GM19452 (cell line): ENCODE data around the gene ST6GALNAC3.
"Not testable (repeated sequence)": the region's sequence is repeated elsewhere in the genome, so short reads cannot be mapped to it uniquely, and the experiment has no call there.

ENCODE experiments used
- ATAC-seq: cut with Tn5 transposase; IDR thresholded peaks from one replicate; pipeline ENCODE4 v1.9.1; 2021; ENCODE audit not compliant: unreplicated experiment

Gene ST6GALNAC3

GRCh38 chr1:76070538-76070937, 4.0 kb upstream of the ST6GALNAC3 start:
- no peak for ATAC-seq

GRCh38 chr1:76073481-76073880, 1.1 kb upstream of the ST6GALNAC3 start:
- ATAC-seq = no peak

GRCh38 chr1:76075188-76075489, 593 bp downstream of the ST6GALNAC3 start:
- ATAC-seq = no peak

GRCh38 chr1:76075877-76076276, 1.3 kb downstream of the ST6GALNAC3 start:
- peak; percentile 39 for ATAC-seq

GRCh38 chr1:76079475-76080227, 5.1 kb downstream of the ST6GALNAC3 start:
- no peak for ATAC-seq

GRCh38 chr1:76080552-76081079, 6.1 kb downstream of the ST6GALNAC3 start:
- no peak for ATAC-seq

GRCh38 chr1:76082062-76082461, 7.5 kb downstream of the ST6GALNAC3 start:
- ATAC-seq = no peak

- ATAC-seq = no peak
These were observed 8.6 kb downstream of the ST6GALNAC3 start for GRCh38 chr1:76083189-76083588.

- no peak for ATAC-seq
These were observed 9.6 kb downstream of the ST6GALNAC3 start for GRCh38 chr1:76084029-76084627.

- ATAC-seq = no peak
These were observed 10.1 kb downstream of the ST6GALNAC3 start for GRCh38 chr1:76084685-76085084.

GRCh38 chr1:76086109-76086508, 11.6 kb downstream of the ST6GALNAC3 start:
- ATAC-seq = no peak

- ATAC-seq = no peak
These were observed 12.1 kb downstream of the ST6GALNAC3 start for GRCh38 chr1:76086597-76086996.

- no peak for ATAC-seq
These were observed 16.0 kb downstream of the ST6GALNAC3 start for GRCh38 chr1:76090283-76091203.

GRCh38 chr1:76092812-76093211, 18.3 kb downstream of the ST6GALNAC3 start:
- no peak for ATAC-seq

- no peak for ATAC-seq
These were observed 19.2 kb downstream of the ST6GALNAC3 start for GRCh38 chr1:76093522-76094312.

- ATAC-seq = no peak
These were observed 21.3 kb downstream of the ST6GALNAC3 start for GRCh38 chr1:76095802-76096201.

GRCh38 chr1:76097064-76097463, 22.5 kb downstream of the ST6GALNAC3 start:
- ATAC-seq = not testable (repeated sequence)

- ATAC-seq = no peak
These were observed 24.3 kb downstream of the ST6GALNAC3 start for GRCh38 chr1:76098845-76099244.

- ATAC-seq = no peak
These were observed 27.0 kb downstream of the ST6GALNAC3 start for GRCh38 chr1:76101548-76101947.

- ATAC-seq = no peak
These were observed 27.5 kb downstream of the ST6GALNAC3 start for GRCh38 chr1:76102046-76102445.

- no peak for ATAC-seq
These were observed 28.5 kb downstream of the ST6GALNAC3 start for GRCh38 chr1:76103034-76103433.
